PC-3 (cell line): ENCODE results near the gene FDX1. TPM values are rescaled to one million over a fixed set of nuclear protein-coding genes. Genes with fewer than 3 reads are reported as not detected.

Source experiments
- ATAC-seq: fragments of 200-7000 bp; cut with Tn5 transposase; 2 replicates; pipeline ENCODE4 v1.9.1; 2020; ENCODE audit warnings: mild to moderate bottlenecking, moderate library complexity
- BruUV-seq: library from RNA; stranded (reverse); fragments of 400-500 nt; replicated peaks from 2 replicates; lab custom pipeline; 2021; lab: Mats Ljungman, UMichigan
- CTCF ChIA-PET: fragments of 300-600 bp; sonication (Branson Sonifier 250); formaldehyde crosslinking; loops from one replicate; lab custom pipeline; 2022; ENCODE audit warnings: antibody characterized with exemption; lab: Charles Lee
- POLR2A ChIA-PET: fragments of 300-600 bp; sonication (Branson Sonifier 250); formaldehyde crosslinking; loops from one replicate; lab custom pipeline; 2022; ENCODE audit warnings: antibody characterized with exemption; ENCODE audit not compliant: unreplicated experiment; lab: Charles Lee
- DNase-seq: peaks from one replicate; pipeline ENCODE4 v3.0.0-alpha.2; 2015
- H2AFZ ChIP-seq: fragments of 300-600 bp; sonication (generic); 2 replicates; pipeline ENCODE4 v1.6.0; 2016; ENCODE audit warnings: antibody characterized with exemption, low read length
- H3F3A ChIP-seq: fragments of 300-600 bp; sonication (generic); one replicate; pipeline ENCODE4 v1.6.0; 2017; ENCODE audit warnings: antibody characterized with exemption, low read length, control low read depth, mild to moderate bottlenecking; ENCODE audit not compliant: unreplicated experiment
- H3K27ac ChIP-seq: fragments of 300-600 bp; sonication (generic); 2 replicates; pipeline ENCODE4 v1.5.1; 2016; ENCODE audit warnings: mild to moderate bottlenecking, low read length
- H3K27me3 ChIP-seq: fragments of 300-600 bp; sonication (generic); 2 replicates; pipeline ENCODE4 v1.6.1; 2016; ENCODE audit warnings: low read length, mixed read lengths
- H3K36me3 ChIP-seq: fragments of 300-600 bp; sonication (generic); 2 replicates; pipeline ENCODE4 v1.6.1; 2016; ENCODE audit warnings: low read depth, mixed run types, low read length, mixed read lengths
- H3K4me1 ChIP-seq: fragments of 300-600 bp; sonication (generic); 2 replicates; pipeline ENCODE4 v1.5.1; 2016; ENCODE audit warnings: low read length; ENCODE audit not compliant: insufficient read depth
- H3K4me2 ChIP-seq: fragments of 300-600 bp; sonication (generic); 2 replicates; pipeline ENCODE4 v1.6.0; 2016; ENCODE audit warnings: low read length
- H3K4me3 ChIP-seq: fragments of 300-600 bp; sonication (generic); 2 replicates; pipeline ENCODE4 v1.5.1; 2016; ENCODE audit warnings: mild to moderate bottlenecking, low read length, mixed read lengths
- H3K79me2 ChIP-seq: fragments of 300-600 bp; sonication (generic); 2 replicates; pipeline ENCODE4 v1.6.1; 2017; ENCODE audit warnings: low read length, mixed read lengths
- H3K9ac ChIP-seq: fragments of 300-600 bp; sonication (generic); 2 replicates; pipeline ENCODE4 v1.6.0; 2016; ENCODE audit warnings: mild to moderate bottlenecking, low read length
- H3K9me2 ChIP-seq: fragments of 300-600 bp; sonication (generic); replicated peaks from 2 replicates; pipeline ENCODE4 v1.6.1; 2016; ENCODE audit warnings: mixed run types, low read length, mixed read lengths
- H3K9me3 ChIP-seq: fragments of 300-600 bp; sonication (generic); 2 replicates; pipeline ENCODE4 v1.6.1; 2016; ENCODE audit warnings: low read length, mixed read lengths
- H4K20me1 ChIP-seq: fragments of 300-600 bp; sonication (generic); 2 replicates; pipeline ENCODE4 v1.6.1; 2016; ENCODE audit warnings: low read length, mixed read lengths
- EZH2 ChIP-seq: fragments of 300-600 bp; sonication (generic); IDR thresholded peaks from one replicate; pipeline ENCODE4 v1.6.1; 2017; ENCODE audit warnings: antibody characterized with exemption, mild to moderate bottlenecking, low read length; ENCODE audit not compliant: unreplicated experiment
- EZH2phosphoT487 ChIP-seq: fragments of 300-600 bp; sonication (generic); IDR thresholded peaks from 2 replicates; pipeline ENCODE4 v1.6.1; 2018; ENCODE audit warnings: mild to moderate bottlenecking, antibody characterized with exemption, low read length, borderline replicate concordance
- intact Hi-C: fragments of 100-400 bp; cut with micrococcal nuclease; formaldehyde crosslinking; loops from 2 replicates; pipeline ENCODE4 v1.9.0; 2023
- total RNA-seq: library from RNA; depleted of rRNA; stranded (reverse); fragments of >200 nt; gene quantifications from 2 replicates; pipeline ENCODE4 v1.2.3, GENCODE V29; 2014
- TF ChIP-seq, protein P1 (sequence below): fragments of 300-600 bp; sonication (generic); conservative IDR thresholded peaks from 2 replicates; pipeline ENCODE4 v1.5.1; 2017; ENCODE audit warnings: antibody characterized with exemption, low read depth, mild to moderate bottlenecking, low read length

Gene FDX1
- total RNA-seq, 1 experiment from 2014 or later: 14.8 TPM

DNA sequence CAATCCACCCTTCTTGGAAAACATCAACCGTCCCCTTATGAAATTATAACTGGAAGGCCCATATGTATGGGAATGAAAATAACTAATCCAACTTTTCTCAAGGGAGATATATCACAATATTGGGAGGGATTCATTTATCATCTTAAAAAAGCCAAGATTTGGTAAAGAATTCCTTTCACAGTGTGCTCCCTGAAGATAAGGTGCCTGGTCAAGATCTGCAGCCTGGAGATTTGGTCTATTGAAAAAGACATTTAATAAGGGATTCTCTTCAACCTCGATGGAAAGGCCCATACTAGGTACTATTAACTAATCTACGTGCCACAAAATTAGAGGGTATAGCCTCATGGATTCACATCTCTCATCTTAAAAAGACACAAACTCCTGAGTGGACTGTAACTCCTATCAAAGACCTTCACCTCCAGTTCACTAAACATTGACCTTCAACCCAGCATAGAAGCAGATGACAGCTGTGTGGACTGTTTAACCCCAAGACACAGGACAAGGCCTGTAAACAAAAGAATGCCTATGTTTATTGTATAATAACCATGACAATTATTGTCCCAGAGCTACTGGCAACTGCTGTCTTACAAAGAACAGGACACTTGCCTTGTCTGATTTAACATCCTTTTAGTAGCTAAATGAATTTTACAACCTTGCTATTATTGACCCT, 4.8 kb upstream of the FDX1 start:
- Histone ChIP-seq H3K4me1 (0 out of 2 replicates have a peak, but pooled peaks cover 5% of the 10 kb centered on the region), H3K9ac (no peak overlapping the region), H3K9me2 (no peaks in the 10 kb centered on the region), H4K20me1 (no peaks in the 10 kb centered on the region), H2AFZ (no peak overlapping the region), H3K4me2 (no peak overlapping the region), H3K27ac (no peak overlapping the region), H3F3A (no peaks in the 10 kb centered on the region), H3K9me3 (0 out of 2 replicates have a peak, but pooled peaks cover 4% of the 10 kb centered on the region), H3K36me3 (no peaks in the 10 kb centered on the region), H3K79me2 (no peaks in the 10 kb centered on the region), H3K4me3 (no peak overlapping the region), H3K27me3 (no peaks in the 10 kb centered on the region)
- ChIA-PET POLR2A (no interaction called here), CTCF (no interaction called here)
- no TSS peak for BruUV-seq
- intact Hi-C loops: no loop called here
- ATAC-seq (no peak), DNase-seq (no peak)
- TF ChIP-seq EZH2: no peak
- TF ChIP-seq, protein P1, sequence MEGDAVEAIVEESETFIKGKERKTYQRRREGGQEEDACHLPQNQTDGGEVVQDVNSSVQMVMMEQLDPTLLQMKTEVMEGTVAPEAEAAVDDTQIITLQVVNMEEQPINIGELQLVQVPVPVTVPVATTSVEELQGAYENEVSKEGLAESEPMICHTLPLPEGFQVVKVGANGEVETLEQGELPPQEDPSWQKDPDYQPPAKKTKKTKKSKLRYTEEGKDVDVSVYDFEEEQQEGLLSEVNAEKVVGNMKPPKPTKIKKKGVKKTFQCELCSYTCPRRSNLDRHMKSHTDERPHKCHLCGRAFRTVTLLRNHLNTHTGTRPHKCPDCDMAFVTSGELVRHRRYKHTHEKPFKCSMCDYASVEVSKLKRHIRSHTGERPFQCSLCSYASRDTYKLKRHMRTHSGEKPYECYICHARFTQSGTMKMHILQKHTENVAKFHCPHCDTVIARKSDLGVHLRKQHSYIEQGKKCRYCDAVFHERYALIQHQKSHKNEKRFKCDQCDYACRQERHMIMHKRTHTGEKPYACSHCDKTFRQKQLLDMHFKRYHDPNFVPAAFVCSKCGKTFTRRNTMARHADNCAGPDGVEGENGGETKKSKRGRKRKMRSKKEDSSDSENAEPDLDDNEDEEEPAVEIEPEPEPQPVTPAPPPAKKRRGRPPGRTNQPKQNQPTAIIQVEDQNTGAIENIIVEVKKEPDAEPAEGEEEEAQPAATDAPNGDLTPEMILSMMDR: no peak
- TF ChIP-seq EZH2phosphoT487: no peak

DNA sequence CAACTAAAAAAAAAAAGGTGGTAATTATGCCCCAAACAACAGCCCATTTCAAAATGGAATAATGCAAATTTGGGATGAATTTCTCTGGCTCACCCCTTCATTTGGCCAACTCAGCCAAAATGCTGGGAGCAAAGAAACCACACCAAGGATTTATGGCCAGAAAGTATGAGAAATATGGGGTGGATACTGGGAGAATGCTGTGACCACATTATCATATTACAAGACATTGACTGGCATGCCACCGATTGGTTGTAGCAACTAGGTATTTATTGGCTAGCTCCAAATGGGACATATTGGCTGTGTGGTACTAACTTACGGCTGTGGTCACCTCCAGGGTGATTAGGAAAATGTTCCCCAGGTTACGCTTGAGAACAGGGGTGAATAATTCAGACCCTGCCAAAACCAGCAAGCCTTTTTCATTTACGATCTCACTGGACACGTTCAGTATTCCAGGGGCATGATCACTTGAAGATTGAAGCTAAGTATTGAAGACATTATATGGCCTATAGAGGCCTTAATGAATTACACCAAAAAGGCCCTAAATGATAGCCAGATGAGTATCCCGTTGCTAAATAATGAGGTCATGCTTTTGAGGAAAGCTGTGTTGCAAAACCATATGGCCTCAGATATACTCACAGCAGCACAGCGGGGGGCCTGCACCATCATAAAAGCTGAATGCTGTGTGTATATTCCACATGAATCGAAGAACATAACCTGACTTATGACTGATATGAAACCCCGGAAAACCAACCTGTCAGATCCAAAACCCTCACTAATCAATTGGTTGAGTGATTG, 3.8 kb upstream of the FDX1 start:
- no peak overlapping the region for H3K4me3 ChIP-seq

GRCh38 chr11:110428040-110428439, 1.7 kb upstream of the FDX1 start:
- H3K9ac ChIP-seq: no peak overlapping the region
- intact Hi-C loops: no loop called here
- ATAC-seq: no peak
- H4K20me1 ChIP-seq: peaks cover 18% of the 10 kb centered on the region; the same call in 1 of the 2 replicates
- no peak overlapping the region for H3K27ac ChIP-seq
- TF ChIP-seq EZH2phosphoT487: no peak
- H3K36me3 ChIP-seq: no peaks in the 10 kb centered on the region
- DNase-seq: no peak
- H3K9me2 ChIP-seq: no peaks in the 10 kb centered on the region
- H2AFZ ChIP-seq: no peak overlapping the region
- H3F3A ChIP-seq: no peaks in the 10 kb centered on the region
- BruUV-seq: no TSS peak
- ChIA-PET POLR2A (no interaction called here), CTCF (no interaction called here)
- no peak overlapping the region for H3K4me2 ChIP-seq
- peaks cover 21% of the 10 kb centered on the region for H3K4me1 ChIP-seq
- no peaks in the 10 kb centered on the region for H3K9me3 ChIP-seq
- H3K27me3 ChIP-seq: no peaks in the 10 kb centered on the region
- peaks cover 29% of the 10 kb centered on the region for H3K79me2 ChIP-seq
- no peak overlapping the region for H3K4me3 ChIP-seq

More for the DNA sequence above, 3.8 kb upstream of the FDX1 start:
- Histone ChIP-seq H3K36me3 (no peaks in the 10 kb centered on the region), H4K20me1 (peaks cover 5% of the 10 kb centered on the region; the same call in 1 of the 2 replicates), H3K9ac (no peak overlapping the region), H3K27me3 (no peaks in the 10 kb centered on the region), H3K79me2 (peaks cover 8% of the 10 kb centered on the region), H3K27ac (no peak overlapping the region), H3K4me1 (0 out of 2 replicates have a peak, but pooled peaks cover 5% of the 10 kb centered on the region), H3F3A (no peaks in the 10 kb centered on the region), H2AFZ (no peak overlapping the region), H3K9me2 (no peaks in the 10 kb centered on the region), H3K4me2 (no peak overlapping the region), H3K9me3 (0 out of 2 replicates have a peak, but pooled peaks cover under 1% of the 10 kb centered on the region)
- ChIA-PET CTCF (no interaction called here), POLR2A (no interaction called here)
- intact Hi-C loops: no loop called here
- no TSS peak for BruUV-seq
- ATAC-seq (no peak), DNase-seq (peak; percentile 20)
- no peak for TF ChIP-seq EZH2phosphoT487
